OCI-LY3 (cell line): Measurements from ENCODE around the gene PTPRD.

Experiments used
- EZH2phosphoT487 ChIP-seq: fragments of 200-600 bp; shearing (Covaris generic); IDR thresholded peaks from 2 replicates; pipeline ENCODE4 v1.6.1; 2018; ENCODE audit warnings: antibody characterized with exemption, mixed run types, low read depth
- TF ChIP-seq, protein P1 (sequence below): fragments of 200-600, 300-600 bp; sonication (generic); IDR thresholded peaks from 2 replicates; pipeline ENCODE4 v1.5.1; 2014; ENCODE audit warnings: antibody characterized with exemption, low read length, low read depth

DNA sequence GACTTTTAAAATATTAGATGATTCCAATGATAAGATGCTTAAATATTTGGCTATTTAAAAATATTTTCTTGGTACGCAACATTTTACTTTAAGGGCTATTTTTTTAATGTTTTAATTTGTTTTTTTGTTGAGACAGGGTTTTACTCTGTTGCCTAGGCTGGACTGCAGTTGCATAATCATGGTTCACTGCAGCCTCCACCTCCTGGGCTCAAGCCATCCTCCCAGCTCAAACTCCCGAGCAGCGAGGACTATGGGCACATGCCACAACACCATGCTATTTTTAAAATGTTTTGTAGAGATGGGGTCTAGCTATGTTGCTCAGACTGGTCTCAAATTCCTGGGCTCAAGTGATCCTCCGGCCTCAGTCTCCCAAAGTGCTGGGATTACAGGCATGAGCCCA, 1963.0 kb downstream of the PTPRD start:
- no peak for TF ChIP-seq EZH2phosphoT487
- TF ChIP-seq, protein P1, sequence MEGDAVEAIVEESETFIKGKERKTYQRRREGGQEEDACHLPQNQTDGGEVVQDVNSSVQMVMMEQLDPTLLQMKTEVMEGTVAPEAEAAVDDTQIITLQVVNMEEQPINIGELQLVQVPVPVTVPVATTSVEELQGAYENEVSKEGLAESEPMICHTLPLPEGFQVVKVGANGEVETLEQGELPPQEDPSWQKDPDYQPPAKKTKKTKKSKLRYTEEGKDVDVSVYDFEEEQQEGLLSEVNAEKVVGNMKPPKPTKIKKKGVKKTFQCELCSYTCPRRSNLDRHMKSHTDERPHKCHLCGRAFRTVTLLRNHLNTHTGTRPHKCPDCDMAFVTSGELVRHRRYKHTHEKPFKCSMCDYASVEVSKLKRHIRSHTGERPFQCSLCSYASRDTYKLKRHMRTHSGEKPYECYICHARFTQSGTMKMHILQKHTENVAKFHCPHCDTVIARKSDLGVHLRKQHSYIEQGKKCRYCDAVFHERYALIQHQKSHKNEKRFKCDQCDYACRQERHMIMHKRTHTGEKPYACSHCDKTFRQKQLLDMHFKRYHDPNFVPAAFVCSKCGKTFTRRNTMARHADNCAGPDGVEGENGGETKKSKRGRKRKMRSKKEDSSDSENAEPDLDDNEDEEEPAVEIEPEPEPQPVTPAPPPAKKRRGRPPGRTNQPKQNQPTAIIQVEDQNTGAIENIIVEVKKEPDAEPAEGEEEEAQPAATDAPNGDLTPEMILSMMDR, result no peak
